Esophagus muscularis mucosa (tissue), 4 donors: ENCODE results near the gene SH3RF3. TPM values are rescaled to one million over a fixed set of nuclear protein-coding genes. Genes with fewer than 3 reads are reported as not detected.

Source experiments
- DNase-seq: peaks from one replicate; pipeline ENCODE4 v3.0.0-alpha.2; 2017; ENCODE audit errors: extremely low spot score
- H3K27ac ChIP-seq, 4 donors: fragments of 200-600 bp; sonication (generic); replicated peaks in 1 of 4; 1 replicate in 3 of 4; 2 replicates in 1 of 4; pipeline ENCODE4 v1.5.1; 2016 to 2019; ENCODE audit warnings: mild to moderate bottlenecking in 1 of 4
- H3K27me3 ChIP-seq, 4 donors: fragments of 200-600 bp; sonication (generic); one replicate each; pipeline versions ENCODE4 v1.5.1 to v1.6.0; 2016 to 2019
- H3K36me3 ChIP-seq, 4 donors: fragments of 200-600 bp; sonication (generic); one replicate each; pipeline ENCODE4 v1.5.1; 2016 to 2019
- H3K4me1 ChIP-seq, 4 donors: fragments of 200-600 bp; sonication (generic); one replicate each; pipeline ENCODE4 v1.5.1; 2016 to 2019
- H3K4me3 ChIP-seq, 4 donors: fragments of 200-600 bp; sonication (generic); 1 replicate in 2 of 4; 2 replicates in 2 of 4; pipeline ENCODE4 v1.5.1; 2016 to 2019; ENCODE audit warnings: mild to moderate bottlenecking in 4 of 4, moderate library complexity in 1 of 4
- H3K9me3 ChIP-seq, 4 donors: fragments of 200-600 bp; sonication (generic); 1 replicate in 3 of 4; 2 replicates in 1 of 4; pipeline ENCODE4 v1.5.1; 2016 to 2019
- CTCF ChIP-seq, 3 experiments: fragments of 200-600 bp in 2 of 3; fragments of 450-650 bp in 1 of 3; sonication (generic) in 2 of 3; IDR thresholded peaks; one replicate each; pipeline ENCODE4 v1.5.1; 2017 to 2019; ENCODE audit warnings: antibody characterized with exemption in 3 of 3, mild to moderate bottlenecking in 2 of 3, moderate library complexity in 1 of 3
- EP300 ChIP-seq: sonication (generic); formaldehyde crosslinking; IDR thresholded peaks from one replicate; pipeline ENCODE4 v1.6.1; 2017; ENCODE audit warnings: antibody characterized with exemption
- POLR2A ChIP-seq: fragments of 450-650 bp; IDR thresholded peaks from one replicate; pipeline ENCODE4 v1.6.1; 2017; ENCODE audit warnings: antibody characterized with exemption, moderate library complexity, mild to moderate bottlenecking, low read depth
- POLR2AphosphoS5 ChIP-seq, 2 donors: sonication (generic); formaldehyde crosslinking; IDR thresholded peaks; one replicate each; pipeline ENCODE4 v1.6.1; 2017; ENCODE audit warnings: antibody characterized with exemption in 2 of 2
- WGBS: methylation state at CpG from one replicate; pipeline ENCODE4 v1.1.5; 2018; 5-methylcytosine and 5-hydroxymethylcytosine counted together
- intact Hi-C: fragments of 100-400 bp; cut with DNase I; formaldehyde crosslinking; loops from one replicate; pipeline ENCODE4 v1.15.1; 2023
- total RNA-seq, 4 donors: library from RNA; depleted of rRNA; stranded (reverse); fragments of >200 nt; gene quantifications; one replicate each; pipeline versions ENCODE4 v1.1.0 to v1.2.1, GENCODE V29; 2016

SH3RF3 gene
- total RNA-seq, 4 donors from 2014 or later, result 6.3 to 17.5 (median 11.3) TPM

GRCh38 chr2:109455731-109456691, 327.0 kb downstream of the SH3RF3 start:
- no peaks in the 10 kb centered on the region for H3K9me3 ChIP-seq
- intact Hi-C loops, result no loop called here
- no peak for TF ChIP-seq POLR2AphosphoS5 (IDR thresholded peaks at IDR 0.05)
- TF ChIP-seq CTCF (IDR thresholded peaks at IDR 0.05), result no peak
- no peak for TF ChIP-seq POLR2A
- TF ChIP-seq EP300, result no peak
- H3K4me1 ChIP-seq, result peaks cover 7 to 12% (median 9%) of the 10 kb centered on the region in 4 donors
- peaks cover 0 to 29% (median 5%) of the 10 kb centered on the region in 4 donors for H3K36me3 ChIP-seq
- DNase-seq, result no peak
- H3K27ac ChIP-seq, result peak overlapping the region in 1 of 4 donors; percentile 9
- 65% methylated on average over 9 of the region's 21 CpGs for WGBS
- H3K27me3 ChIP-seq, result no peaks in the 10 kb centered on the region
- H3K4me3 ChIP-seq, result no peak overlapping the region

GRCh38 chr2:109456776-109457175, 327.8 kb downstream of the SH3RF3 start:
- H3K36me3 ChIP-seq, result peaks cover 0 to 23% (median 5%) of the 10 kb centered on the region in 4 donors
- TF ChIP-seq EP300 (no peak), POLR2A (no peak), POLR2AphosphoS5 (IDR thresholded peaks at IDR 0.05) (no peak), CTCF (IDR thresholded peaks at IDR 0.05) (no peak)

GRCh38 chr2:109457366-109457765, 328.4 kb downstream of the SH3RF3 start:
- intact Hi-C loops, result no loop called here
- TF ChIP-seq POLR2AphosphoS5 (IDR thresholded peaks at IDR 0.05), result no peak
- TF ChIP-seq POLR2A, result no peak
- TF ChIP-seq CTCF (IDR thresholded peaks at IDR 0.05), result no peak
- no peak for TF ChIP-seq EP300
- no peaks in the 10 kb centered on the region for H3K9me3 ChIP-seq
- no peak for DNase-seq
- 86% methylated on average over 9 of the region's 9 CpGs for WGBS
- peaks cover 6 to 12% (median 9%) of the 10 kb centered on the region in 4 donors for H3K4me1 ChIP-seq
- no peaks in the 10 kb centered on the region for H3K27me3 ChIP-seq
- peaks cover 0 to 17% (median 5%) of the 10 kb centered on the region in 4 donors for H3K36me3 ChIP-seq
- H3K27ac ChIP-seq, result no peak overlapping the region
- no peak overlapping the region for H3K4me3 ChIP-seq

More at GRCh38 chr2:109456776-109457175, 327.8 kb downstream of the SH3RF3 start:
- 95% methylated on average over 7 of the region's 8 CpGs for WGBS
- peak overlapping the region in 1 of 4 donors; percentile 9 for H3K27ac ChIP-seq
- H3K9me3 ChIP-seq, result no peaks in the 10 kb centered on the region
- H3K27me3 ChIP-seq, result no peaks in the 10 kb centered on the region
- H3K4me1 ChIP-seq, result peaks cover 6 to 12% (median 9%) of the 10 kb centered on the region in 4 donors
- H3K4me3 ChIP-seq, result no peak overlapping the region
- DNase-seq, result no peak
- intact Hi-C loops, result no loop called here

GRCh38 chr2:109457794-109458193, 328.8 kb downstream of the SH3RF3 start:
- 88% methylated on average over 7 of the region's 7 CpGs for WGBS
- Histone ChIP-seq H3K27ac (peak overlapping the region in 1 of 4 donors; percentile 20), H3K9me3 (no peaks in the 10 kb centered on the region), H3K4me1 (peaks cover 6 to 12% (median 9%) of the 10 kb centered on the region in 4 donors), H3K4me3 (no peak overlapping the region), H3K27me3 (no peaks in the 10 kb centered on the region), H3K36me3 (peaks cover 0 to 15% (median 5%) of the 10 kb centered on the region in 4 donors)
- TF ChIP-seq CTCF (IDR thresholded peaks at IDR 0.05) (no peak), EP300 (no peak), POLR2A (no peak)
- DNase-seq, result no peak
- intact Hi-C loops, result no loop called here
